Keratinocyte (primary cell): ENCODE results near the gene MTCP1. TPM values are rescaled to one million over a fixed set of nuclear protein-coding genes. Genes with fewer than 3 reads are reported as not detected.
A peak's percentile ranks its signal among the peaks of the same experiment; 100 is the strongest.

ENCODE experiments used
- DNase-seq: peaks from one replicate; pipeline ENCODE4 v3.0.0-alpha.2; 2011; ENCODE audit warnings: low read depth, missing footprints, low spot score
- FAIRE-seq: peaks from 2 replicates; lab custom pipeline; 2011; peaks lifted over from hg19 to GRCh38; lab: Jason Lieb, UNC
- H2AFZ ChIP-seq: 2 replicates; pipeline ENCODE4 v1.6.0; 2012; ENCODE audit warnings: low read length, control low read depth, inconsistent platforms; ENCODE audit not compliant: control insufficient read depth
- H3K27ac ChIP-seq: 2 replicates; pipeline ENCODE4 v1.5.1; 2011; ENCODE audit warnings: low read length; ENCODE audit not compliant: control insufficient read depth, insufficient read depth
- H3K27me3 ChIP-seq: 3 replicates; pipeline ENCODE4 v1.6.0; 2011; ENCODE audit warnings: low read length; ENCODE audit not compliant: control insufficient read depth, insufficient read depth; ENCODE audit errors: extremely low read depth
- H3K36me3 ChIP-seq, 2 experiments: 2 replicates in 1 of 2; 3 replicates in 1 of 2; pipeline ENCODE4 v1.5.1; 2011; ENCODE audit warnings: low read length in 2 of 2, mild to moderate bottlenecking in 1 of 2; ENCODE audit not compliant: control insufficient read depth in 2 of 2, insufficient read depth in 2 of 2; ENCODE audit errors: extremely low read depth in 1 of 2
- H3K4me1 ChIP-seq: 3 replicates; pipeline ENCODE4 v1.5.1; 2011; ENCODE audit warnings: low read length; ENCODE audit not compliant: control insufficient read depth, insufficient read depth; ENCODE audit errors: extremely low read depth
- H3K4me2 ChIP-seq: 3 replicates; pipeline ENCODE4 v1.6.0; 2011; ENCODE audit warnings: low read depth, low read length; ENCODE audit not compliant: control insufficient read depth, insufficient read depth; ENCODE audit errors: extremely low read depth
- H3K4me3 ChIP-seq, 3 experiments: fragments of 200-600 bp in 1 of 3; sonication (generic) in 1 of 3; 2 replicates in 2 of 3; 3 replicates in 1 of 3; pipeline ENCODE4 v1.5.1; 2011 to 2016; ENCODE audit warnings: low read length in 3 of 3, mild to moderate bottlenecking in 3 of 3, control low read depth in 2 of 3, inconsistent platforms in 1 of 3, low read depth in 1 of 3, mixed read lengths in 1 of 3, mixed run types in 1 of 3, moderate library complexity in 1 of 3; ENCODE audit not compliant: control insufficient read depth in 2 of 3, insufficient read depth in 2 of 3; ENCODE audit errors: extremely low read depth in 1 of 3
- H3K79me2 ChIP-seq: 2 replicates; pipeline ENCODE4 v1.6.0; 2012; ENCODE audit warnings: low read length; ENCODE audit not compliant: control insufficient read depth, insufficient read depth
- H3K9ac ChIP-seq: 3 replicates; pipeline ENCODE4 v1.6.0; 2011; ENCODE audit warnings: low read length; ENCODE audit not compliant: control insufficient read depth, insufficient read depth; ENCODE audit errors: extremely low read depth
- H3K9me1 ChIP-seq: 3 replicates; pipeline ENCODE4 v1.6.0; 2011; ENCODE audit warnings: low read length; ENCODE audit not compliant: control insufficient read depth, insufficient read depth; ENCODE audit errors: extremely low read depth
- H3K9me3 ChIP-seq: 2 replicates; pipeline ENCODE4 v1.5.1; 2012; ENCODE audit warnings: low read depth, low read length; ENCODE audit not compliant: control insufficient read depth
- H4K20me1 ChIP-seq: 3 replicates; pipeline ENCODE4 v1.6.0; 2011; ENCODE audit warnings: low read length; ENCODE audit not compliant: control insufficient read depth, insufficient read depth; ENCODE audit errors: extremely low read depth
- CTCF ChIP-seq, 3 experiments: IDR thresholded peaks in 1 of 3; conservative IDR thresholded peaks in 1 of 3; optimal IDR thresholded peaks in 1 of 3; 2 replicates in 2 of 3; 3 replicates in 1 of 3; pipeline versions ENCODE3 to v1.5.1; 2011; ENCODE audit warnings: low read length in 3 of 3, mild to moderate bottlenecking in 3 of 3, moderate library complexity in 2 of 3, control low read depth in 1 of 3, inconsistent platforms in 1 of 3; ENCODE audit not compliant: insufficient read depth in 2 of 3; ENCODE audit errors: extremely low read depth in 1 of 3
- EZH2 ChIP-seq: IDR thresholded peaks from one replicate; pipeline ENCODE4 v1.6.1; 2012; ENCODE audit warnings: inconsistent platforms, mild to moderate bottlenecking, low read length, moderate library complexity
- dilution Hi-C: fragments of 300-500 bp; cut with MboI; formaldehyde crosslinking; loops from one replicate; pipeline ENCODE4 v1.7.0; 2020; ENCODE audit warnings: low sequenced_read_pairs; ENCODE audit not compliant: extremely low pct_ligation_motif_present
- polyA plus RNA-seq, 5 experiments: library from polyadenylated mRNA; depleted of rRNA in 3 of 5; stranded (reverse) in 3 of 5; stranded (forward) in 1 of 5; unstranded in 1 of 5; fragments of >200 nt; gene quantifications; 1 replicate in 1 of 5; 2 replicates in 3 of 5; 3 replicates in 1 of 5; pipeline versions ENCODE4 v1.2.1 to v1.2.3, GENCODE V29; 2011 to 2012; ENCODE audit warnings: missing spikeins in 2 of 5, low read depth in 1 of 5, low replicate concordance in 1 of 5

Gene MTCP1
- polyA plus RNA-seq, 1 donor (not counting 4 experiments of a cell fraction or from before 2014, with no cell fraction given): 20.2 TPM

- Histone ChIP-seq H3K36me3 (no peaks in the 10 kb centered on the region), H3K4me3 (no peak overlapping the region), H3K4me2 (no peak overlapping the region), H2AFZ (no peak overlapping the region), H4K20me1 (no peaks in the 10 kb centered on the region), H3K9me3 (no peaks in the 10 kb centered on the region), H3K9ac (no peak overlapping the region), H3K9me1 (no peaks in the 10 kb centered on the region), H3K79me2 (no peaks in the 10 kb centered on the region), H3K27ac (no peak overlapping the region), H3K27me3 (no peaks in the 10 kb centered on the region), H3K4me1 (no peaks in the 10 kb centered on the region)
- no peak for FAIRE-seq
- TF ChIP-seq EZH2 (no peak), CTCF (optimal IDR thresholded peaks at IDR 0.05 in 1 of 3, IDR thresholded peaks at IDR 0.05 in 1 of 3, conservative IDR thresholded peaks at IDR 0.05 in 1 of 3; ENCODE audit: extremely low read depth in 1 of 3, insufficient read depth in 2 of 3, low read length in 3 of 3) (peak; percentile 49 to 74 (median 68))
- no peak for DNase-seq
- dilution Hi-C loops: no loop called here
Measured at GRCh38 chrX:155048977-155049619, 21.8 kb downstream of the MTCP1 start.

GRCh38 chrX:155046811-155047528 is 24.0 kb downstream of the MTCP1 start:
- no peaks in the 10 kb centered on the region for H3K9me1 ChIP-seq
- no peaks in the 10 kb centered on the region for H3K79me2 ChIP-seq
- no peak for TF ChIP-seq EZH2
- no peak for TF ChIP-seq CTCF (optimal IDR thresholded peaks at IDR 0.05 in 1 of 3, IDR thresholded peaks at IDR 0.05 in 1 of 3, conservative IDR thresholded peaks at IDR 0.05 in 1 of 3; ENCODE audit: extremely low read depth in 1 of 3, insufficient read depth in 2 of 3, low read length in 3 of 3)
- H3K4me2 ChIP-seq: no peak overlapping the region
- H4K20me1 ChIP-seq: no peaks in the 10 kb centered on the region
- no peak overlapping the region for H3K4me3 ChIP-seq
- no peak for DNase-seq
- dilution Hi-C loops: no loop called here
- H3K27me3 ChIP-seq: no peaks in the 10 kb centered on the region
- H3K27ac ChIP-seq: no peak overlapping the region
- no peaks in the 10 kb centered on the region for H3K36me3 ChIP-seq
- no peaks in the 10 kb centered on the region for H3K9me3 ChIP-seq
- no peak overlapping the region for H2AFZ ChIP-seq
- H3K9ac ChIP-seq: no peak overlapping the region
- FAIRE-seq: no peak
- H3K4me1 ChIP-seq: no peaks in the 10 kb centered on the region
